GM18505 (cell line): ENCODE results near the gene DDC.
A peak's percentile ranks its signal among the peaks of the same experiment; 100 is the strongest.
"Not testable (repeated sequence)": the region's sequence is repeated elsewhere in the genome, so short reads cannot be mapped to it uniquely, and the experiment has no call there.

Experiments used
- ATAC-seq: cut with Tn5 transposase; IDR thresholded peaks from one replicate; pipeline ENCODE4 v1.9.1; 2021; ENCODE audit not compliant: unreplicated experiment
- POLR2A ChIP-seq: IDR thresholded peaks from 4 replicates; pipeline ENCODE4 v1.6.1; 2011; ENCODE audit warnings: borderline replicate concordance; ENCODE audit not compliant: insufficient read depth, insufficient read length; ENCODE audit errors: extremely low read depth

Gene DDC

DNA sequence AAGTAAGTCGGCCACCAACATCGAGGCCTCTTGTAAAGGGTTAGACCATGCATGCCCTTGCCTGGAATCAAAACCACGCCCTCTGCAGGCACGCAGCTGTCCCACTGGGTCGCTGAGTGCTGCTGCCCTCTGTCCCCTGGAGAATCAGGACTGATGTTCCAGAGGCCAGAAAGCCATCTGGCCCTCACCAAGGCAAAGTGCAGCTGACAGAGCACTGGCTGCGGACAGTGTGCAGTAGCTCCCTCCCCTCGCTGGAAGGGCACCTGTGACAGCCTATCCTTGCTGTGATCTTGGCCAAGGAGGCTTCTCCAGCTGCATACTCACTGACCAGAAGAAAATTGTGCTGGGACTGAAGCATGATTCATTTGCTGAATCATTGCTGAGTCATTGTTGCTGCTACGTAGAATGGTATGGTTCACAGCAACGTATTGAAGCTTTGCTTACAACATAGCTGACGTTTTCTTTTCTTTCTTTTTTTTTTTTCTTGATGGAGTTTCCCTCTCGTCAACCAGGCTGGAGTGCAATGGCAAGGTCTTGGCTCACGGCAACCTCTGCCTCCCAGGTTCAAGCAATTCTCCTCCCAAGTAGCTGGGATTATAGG, 30.4 kb downstream of the DDC start:
- no peak for TF ChIP-seq POLR2A
- ATAC-seq, result no peak

DNA sequence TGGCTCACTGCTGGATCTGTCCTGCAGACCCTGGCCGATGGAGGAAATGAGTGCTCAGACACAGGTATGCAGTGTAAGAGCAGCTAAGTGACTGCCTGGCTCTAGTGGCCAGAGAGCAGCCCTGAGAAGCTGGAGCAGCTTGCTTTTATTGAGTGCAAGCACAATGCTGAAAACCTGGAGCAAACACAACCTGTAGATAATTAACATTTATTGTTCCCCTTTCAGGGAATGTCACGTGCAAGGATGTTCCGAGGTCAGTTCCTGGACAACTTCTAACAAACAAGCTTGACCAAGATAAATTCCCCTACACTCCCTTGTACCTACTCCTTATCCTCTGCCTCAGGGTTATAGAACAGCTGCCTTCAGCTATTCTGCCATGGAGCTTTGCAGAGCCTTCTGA, 31.3 kb downstream of the DDC start:
- no peak for ATAC-seq
- no peak for TF ChIP-seq POLR2A

DNA sequence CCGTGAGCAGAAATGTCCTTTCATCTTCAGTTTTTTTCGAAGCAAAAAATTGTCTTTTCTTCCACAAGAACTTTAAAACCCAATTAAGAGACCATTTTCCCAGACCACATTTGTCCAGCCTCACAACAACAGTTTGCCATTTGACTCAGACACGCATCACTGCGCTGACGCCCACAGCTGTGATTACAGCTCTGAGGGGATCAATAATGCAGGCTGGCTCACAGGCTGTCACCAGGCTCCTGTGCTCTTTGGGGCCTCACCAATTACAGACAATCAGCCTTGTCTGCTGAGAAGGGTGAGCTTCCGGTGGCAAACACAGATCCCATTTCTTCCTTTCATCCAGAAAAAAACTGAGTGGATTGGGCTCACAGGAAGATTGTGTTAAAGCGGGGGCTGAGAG, 33.3 kb downstream of the DDC start:
- ATAC-seq, result no peak
- TF ChIP-seq POLR2A, result no peak

DNA sequence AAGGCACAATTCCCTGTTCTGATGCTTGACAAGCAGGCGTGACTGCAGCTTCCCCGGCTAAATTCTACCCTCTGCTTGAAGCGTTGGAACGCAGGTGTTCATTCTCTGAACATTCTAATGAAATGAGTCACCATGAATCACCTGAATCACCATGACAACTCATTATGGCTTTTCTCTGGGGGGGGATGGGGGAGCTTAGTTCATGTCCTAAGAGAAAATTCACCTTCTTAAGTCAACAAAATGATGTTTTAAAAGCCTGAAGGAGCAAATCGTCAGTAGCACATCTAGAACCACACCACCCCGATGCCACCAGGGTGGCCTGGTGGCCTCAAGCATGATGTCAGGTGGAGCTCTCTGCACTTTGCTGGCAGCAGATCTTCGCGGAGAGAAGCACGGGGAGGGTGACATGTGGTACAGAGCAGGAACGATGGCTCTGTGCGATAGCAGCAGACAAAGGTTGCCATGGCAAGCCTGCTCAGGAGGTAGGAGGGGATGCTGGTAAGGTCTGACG, 33.7 kb downstream of the DDC start:
- ATAC-seq, result peak; percentile 68
- no peak for TF ChIP-seq POLR2A

DNA sequence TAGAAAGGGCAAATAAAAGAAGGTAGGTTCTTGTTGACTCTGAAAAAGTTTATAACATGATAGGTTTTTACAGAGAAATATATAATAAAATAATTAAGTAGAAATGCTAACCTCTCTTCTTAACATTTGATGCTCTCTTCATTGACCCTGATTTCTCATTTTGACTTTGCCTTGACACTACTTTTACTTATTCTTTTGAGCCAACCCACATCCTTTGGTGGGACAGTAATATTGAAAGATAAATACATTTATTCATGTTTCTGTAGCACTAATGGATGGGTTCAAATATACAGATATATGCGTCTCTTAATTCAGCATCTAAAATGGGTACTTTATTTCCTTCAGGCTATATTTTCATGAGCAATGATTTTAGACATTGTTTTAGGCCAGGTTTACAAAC, 34.4 kb downstream of the DDC start:
- no peak for TF ChIP-seq POLR2A
- ATAC-seq, result no peak

DNA sequence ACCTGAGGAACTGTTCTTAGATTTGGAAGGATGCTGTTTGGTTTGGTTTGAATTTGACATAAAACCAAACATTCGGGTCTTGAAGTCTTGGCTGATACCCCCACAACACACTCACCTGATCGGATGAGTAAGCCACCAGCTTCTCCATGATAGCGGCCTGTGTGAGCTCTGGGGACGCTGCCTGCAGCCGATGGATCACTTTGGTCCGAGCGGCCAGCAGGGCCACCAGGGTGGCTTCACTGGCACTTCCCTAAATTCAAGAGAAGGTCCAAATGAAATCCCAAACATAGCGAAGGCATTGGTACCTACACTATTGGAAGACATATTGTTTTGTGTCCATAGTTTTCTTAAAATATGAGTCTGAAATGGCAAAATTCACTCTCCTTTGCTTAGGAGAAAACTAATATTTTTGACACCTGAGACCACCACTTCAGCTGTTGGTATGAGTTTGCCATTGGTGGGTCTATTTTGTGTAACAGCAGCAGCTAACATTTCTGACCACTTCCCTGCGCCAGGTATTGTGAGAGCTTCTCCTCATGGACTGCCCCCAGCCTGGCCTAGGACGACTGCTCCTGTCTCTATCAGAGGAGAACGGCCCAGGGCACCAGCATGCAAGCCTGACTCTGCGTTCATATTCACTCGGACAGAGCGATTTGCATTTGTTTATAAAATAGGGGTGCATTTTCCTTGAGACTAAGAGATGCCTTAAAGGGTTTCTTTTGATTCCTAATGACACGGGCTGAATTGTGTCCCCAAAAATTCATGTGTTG, 35.9 kb downstream of the DDC start:
- no peak for ATAC-seq
- TF ChIP-seq POLR2A, result no peak

DNA sequence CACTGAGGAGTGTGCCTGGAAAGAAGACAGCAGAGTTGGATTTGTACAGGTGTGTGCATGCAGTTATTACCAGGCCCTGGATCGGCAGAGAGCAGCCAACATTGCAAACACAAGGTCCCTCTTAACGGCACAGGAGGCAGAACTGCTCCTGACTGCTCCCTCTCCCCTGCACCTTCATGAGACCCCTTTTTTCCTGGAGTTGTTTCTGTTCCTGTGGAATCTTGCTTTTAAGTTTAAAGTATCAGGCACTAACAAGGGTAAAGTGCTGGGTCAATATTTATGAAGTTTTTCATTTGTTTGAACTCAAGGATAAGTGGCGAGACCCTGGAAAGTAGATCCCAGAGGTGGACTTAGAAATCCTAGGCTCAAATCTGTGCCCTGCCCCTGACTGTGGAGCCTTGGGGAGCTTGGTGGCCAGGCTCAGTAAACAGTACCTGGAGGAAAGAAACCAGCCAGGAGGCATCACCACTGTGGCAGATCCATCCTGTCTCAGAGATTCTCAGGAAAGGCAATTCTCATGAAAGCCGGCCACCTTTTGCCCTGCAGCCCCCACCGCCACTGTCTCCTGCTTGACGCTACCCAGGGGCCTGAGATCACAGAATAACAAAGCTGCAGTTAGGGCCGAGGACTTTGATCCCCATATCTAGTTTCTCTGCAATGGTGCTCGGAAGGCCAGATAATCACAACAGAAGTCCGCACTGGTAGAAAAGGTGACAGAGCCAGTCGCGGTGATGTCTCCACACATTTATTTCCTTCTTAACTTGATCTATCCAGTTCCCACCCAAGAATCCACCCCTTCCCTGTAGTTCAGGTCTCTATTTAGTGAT, 36.7 kb downstream of the DDC start:
- ATAC-seq, result no peak
- no peak for TF ChIP-seq POLR2A

DNA sequence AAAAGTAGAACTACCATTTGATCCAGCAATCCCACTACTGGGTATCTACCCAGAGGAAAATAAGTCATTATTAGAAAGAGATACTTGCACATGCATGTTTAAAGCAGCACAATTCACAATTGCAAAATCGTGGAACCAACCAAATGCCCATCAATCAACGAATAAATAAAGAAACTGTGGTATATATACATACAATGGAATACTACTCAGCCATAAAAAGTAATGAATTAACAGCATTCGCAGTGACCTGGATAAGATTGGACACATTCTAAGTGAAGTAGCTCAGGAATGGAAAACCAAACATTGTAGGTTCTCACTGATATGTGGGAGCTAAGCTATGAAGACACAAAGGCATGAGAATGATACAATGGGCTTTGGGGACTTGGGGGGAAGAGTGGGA, 45.9 kb downstream of the DDC start:
- not testable (repeated sequence) for ATAC-seq

DNA sequence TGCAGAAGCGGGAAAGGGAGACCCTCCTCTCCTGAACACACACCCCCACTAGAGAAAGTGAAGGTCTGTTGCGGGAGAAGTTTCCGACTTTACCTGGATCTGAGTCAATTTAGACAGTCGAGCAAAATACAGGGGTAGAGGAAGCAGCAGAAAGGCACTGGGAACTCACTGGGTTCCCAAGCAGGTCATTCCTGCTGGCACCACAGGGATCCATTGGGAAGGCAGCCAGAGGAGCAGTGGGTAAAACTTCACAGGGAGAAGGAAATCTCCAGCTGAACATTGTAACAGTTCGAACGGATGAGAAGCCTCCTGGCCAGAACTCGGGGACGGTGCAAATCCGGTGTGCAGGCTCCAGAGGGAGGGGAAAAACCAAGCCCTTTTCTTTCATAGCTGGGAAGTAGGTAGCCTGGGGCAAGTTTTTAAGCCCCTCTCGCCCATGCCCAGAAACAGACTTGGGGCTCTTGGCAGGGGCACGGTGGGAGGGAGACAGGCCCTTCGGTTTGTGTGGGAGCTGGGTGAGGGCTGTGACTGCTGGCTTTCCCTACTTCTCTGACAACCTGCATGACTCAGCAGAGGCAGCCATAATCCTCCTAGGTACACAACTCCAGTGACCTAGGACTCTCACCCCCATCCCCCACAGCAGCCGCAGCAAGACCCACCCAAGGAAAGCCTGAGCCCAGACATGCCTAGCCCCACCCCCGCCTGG, 51.9 kb downstream of the DDC start:
- TF ChIP-seq POLR2A, result no peak
- no peak for ATAC-seq

DNA sequence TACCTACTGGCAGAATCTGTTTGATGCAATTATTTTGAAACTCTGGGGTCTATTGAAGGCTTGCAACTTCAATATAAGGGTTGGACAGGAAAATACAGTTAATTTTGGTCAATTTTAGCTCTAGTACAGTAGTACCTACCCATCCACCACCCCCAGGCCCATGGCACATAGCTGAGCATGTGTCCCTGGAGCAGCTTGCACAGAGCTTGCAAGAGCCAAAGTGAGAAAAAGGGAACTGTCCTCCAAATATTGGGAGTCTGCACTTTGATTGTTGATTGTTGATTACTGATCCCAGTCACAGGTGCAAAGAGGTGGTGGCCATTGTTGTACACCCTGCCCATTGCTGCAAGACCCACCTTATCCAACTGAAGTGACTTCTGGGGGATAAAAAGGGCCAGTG, 52.8 kb downstream of the DDC start:
- no peak for TF ChIP-seq POLR2A
- ATAC-seq, result no peak

DNA sequence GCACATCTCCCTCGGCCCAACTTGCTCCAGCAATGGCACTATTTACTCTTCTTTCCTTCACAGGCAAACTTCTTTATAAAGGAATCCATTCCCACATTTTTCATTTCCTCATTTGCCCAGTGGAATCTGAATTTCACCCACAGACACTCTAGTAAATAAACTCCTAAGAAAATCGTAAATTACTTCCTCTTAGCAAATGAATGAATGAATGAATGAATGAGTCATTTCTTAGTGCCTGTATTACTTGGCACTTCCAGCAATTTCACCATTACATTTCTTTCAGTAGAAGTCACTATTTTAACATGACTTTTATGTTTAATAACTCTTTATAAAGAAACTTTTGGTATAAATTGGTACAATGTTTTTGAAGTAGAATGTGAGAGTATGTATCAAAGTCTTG, 55.7 kb downstream of the DDC start:
- no peak for TF ChIP-seq POLR2A
- ATAC-seq, result no peak

DNA sequence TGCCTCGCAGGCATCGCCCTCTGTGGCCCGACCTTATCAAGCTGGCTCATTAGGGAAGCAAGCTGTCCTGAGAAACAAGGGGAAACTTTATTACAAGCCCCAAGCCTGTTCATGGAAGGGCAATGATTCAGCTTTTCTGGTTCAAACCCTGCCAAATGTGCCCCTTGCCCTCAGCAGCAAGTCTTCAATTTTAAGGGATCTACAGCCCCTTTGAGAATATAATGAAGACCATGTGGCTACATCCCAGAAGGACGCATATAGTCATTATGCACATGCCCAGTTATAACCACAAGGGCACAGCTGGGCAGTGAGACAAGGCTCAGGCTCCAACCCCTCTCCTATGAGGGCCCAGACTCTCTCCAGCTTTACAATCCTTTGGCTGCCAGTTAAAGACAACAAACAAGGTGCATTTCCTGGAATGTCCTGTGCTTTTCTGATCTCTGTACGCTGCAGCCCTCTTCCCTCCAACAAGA, 56.7 kb downstream of the DDC start:
- TF ChIP-seq POLR2A, result no peak

DNA sequence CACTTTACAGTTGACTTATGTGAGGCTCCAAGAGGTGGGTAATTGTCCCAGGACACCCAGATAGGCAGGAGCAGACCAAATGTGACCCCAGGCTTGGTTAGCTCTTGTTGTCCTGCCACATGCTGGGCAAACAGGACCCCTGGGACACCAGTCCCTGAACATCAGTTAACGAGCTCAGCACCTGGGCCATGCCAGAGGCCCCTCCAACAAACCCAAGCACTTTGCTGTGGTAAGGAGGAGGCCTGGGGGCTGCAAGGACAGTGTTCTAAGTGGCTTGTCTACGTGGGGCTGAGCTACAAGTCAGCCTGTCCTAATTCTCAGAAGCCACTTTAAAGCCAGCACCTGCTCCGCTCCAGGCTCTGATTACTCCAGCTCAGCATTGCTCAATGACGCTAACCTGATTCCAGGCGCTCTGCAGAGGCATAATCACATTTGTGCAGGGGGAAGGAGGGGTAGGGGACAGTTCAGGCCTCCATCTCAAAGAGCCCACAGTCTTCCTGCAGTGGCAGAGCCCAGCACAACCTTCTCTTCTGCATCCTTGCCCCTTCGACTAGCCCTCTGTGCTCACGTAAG, 57.2 kb downstream of the DDC start:
- no peak for ATAC-seq
- TF ChIP-seq POLR2A, result no peak

More for the DNA sequence above, 56.7 kb downstream of the DDC start:
- no peak for ATAC-seq
